Epidermal melanocyte (primary cell): ENCODE data around the gene OR2A5.
"Not testable (repeated sequence)": the region's sequence is repeated elsewhere in the genome, so short reads cannot be mapped to it uniquely, and the experiment has no call there.

ENCODE experiments used
- DNase-seq: peaks from one replicate; pipeline ENCODE4 v3.0.0; 2011; ENCODE audit warnings: low spot score; ENCODE audit not compliant: insufficient read length

The OR2A5 gene

DNA sequence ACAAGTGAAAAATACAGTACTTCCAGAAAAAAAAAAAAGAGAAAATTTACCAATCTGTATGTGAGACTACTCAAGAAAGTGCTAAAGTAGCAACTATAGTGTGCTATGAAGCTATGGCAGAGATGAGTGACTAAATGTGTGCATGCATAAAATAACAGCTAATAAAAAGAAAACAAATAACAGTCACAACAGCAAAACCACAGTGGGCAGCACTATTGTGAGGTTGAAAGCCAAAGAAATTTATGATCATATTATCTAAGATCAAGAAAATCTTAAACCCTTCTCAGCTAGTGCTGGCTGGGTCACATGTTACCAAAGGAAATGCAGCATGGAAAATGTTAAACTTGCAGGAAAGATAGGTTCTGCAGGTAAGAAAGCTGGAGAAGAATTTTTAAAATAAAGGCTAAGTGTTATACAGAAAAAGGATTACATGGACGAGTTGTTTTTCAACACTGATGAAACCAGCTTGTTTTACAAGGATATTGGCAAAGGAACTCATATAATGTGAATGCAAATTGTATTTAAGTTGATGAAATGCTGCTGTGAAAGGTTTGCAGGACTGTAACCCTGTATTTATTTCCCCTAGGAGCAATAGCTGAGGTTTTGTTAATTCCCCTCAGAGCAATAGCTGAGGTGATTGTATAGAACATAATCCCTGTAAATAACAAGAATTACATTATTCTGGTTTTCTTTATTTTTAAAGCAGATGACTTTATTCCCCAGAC, 15.6 kb upstream of the OR2A5 start:
- DNase-seq = no peak

DNA sequence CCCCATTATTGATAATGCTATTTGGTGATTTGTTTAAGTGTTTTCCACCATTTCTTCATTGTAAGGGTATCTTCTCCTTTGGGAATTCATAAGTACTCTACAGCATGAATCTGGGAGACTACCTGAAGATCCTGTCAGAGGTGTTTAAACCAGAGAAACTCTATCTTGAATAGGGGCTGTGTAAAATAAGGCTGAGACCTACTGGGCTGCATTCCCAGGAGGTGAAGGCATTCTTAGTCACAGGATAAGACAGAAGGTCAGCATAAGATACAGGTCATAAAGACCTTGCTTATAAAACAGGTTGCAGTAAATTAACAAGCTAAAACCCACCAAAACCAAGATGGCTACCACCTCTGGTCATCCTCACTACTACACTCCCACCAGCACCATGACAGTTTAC, 13.4 kb upstream of the OR2A5 start:
- no peak for DNase-seq

DNA sequence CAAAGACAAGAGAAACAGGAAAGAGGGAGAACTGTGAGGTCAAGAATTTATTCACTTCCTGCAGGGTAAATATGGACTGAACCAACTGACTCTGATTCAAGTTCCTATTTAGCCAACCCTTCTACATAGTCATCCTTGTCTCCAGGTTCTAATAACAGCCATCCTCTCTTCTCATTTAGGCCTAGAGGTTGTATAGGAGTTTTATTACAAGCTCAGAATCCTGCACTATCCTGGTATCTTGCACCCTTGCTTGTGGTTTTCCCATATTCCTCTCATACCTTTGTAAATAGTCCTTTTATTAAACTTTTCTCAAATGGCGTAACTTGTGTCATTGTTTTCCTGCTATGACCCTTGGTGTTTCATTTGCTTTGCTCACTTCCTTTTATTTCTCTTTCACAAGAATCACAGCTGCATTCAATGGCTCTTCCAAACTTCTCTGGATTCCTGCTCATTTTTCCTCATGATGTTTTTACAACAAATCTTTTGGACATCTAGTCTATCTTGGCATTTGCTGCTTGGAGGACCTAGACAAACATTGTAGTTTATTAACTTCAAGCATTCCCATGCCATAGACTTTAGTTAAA, 12.4 kb upstream of the OR2A5 start:
- DNase-seq = no peak

DNA sequence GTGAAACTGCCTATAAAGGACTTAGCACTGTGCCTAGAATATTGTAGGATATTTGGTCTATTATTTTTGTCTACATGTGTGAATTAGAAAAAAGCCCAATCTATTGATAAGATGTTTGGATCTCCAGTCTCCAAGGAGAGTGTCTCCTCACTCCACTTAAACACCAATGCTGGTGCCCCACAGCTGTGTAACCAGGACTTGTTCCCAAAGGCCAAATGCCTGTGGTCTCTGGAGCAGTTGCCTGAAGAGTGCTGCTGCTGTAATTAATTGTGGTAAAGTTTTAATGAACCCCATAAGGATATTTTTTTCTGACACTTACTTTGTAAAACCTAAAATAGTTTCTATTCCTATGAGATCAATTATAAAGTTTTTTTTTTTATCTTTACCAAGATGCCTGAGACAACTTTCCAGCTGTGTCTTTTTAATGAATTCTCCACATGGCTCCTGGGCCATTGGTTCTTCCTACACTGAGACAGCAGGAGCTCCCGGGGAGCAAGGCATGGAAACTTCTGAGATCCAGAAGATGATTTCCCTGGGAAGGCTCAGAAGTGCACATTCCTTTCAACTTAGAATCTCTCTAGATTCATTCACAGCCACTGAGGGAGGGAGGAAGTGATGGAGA, 11.2 kb upstream of the OR2A5 start:
- DNase-seq = no peak

DNA sequence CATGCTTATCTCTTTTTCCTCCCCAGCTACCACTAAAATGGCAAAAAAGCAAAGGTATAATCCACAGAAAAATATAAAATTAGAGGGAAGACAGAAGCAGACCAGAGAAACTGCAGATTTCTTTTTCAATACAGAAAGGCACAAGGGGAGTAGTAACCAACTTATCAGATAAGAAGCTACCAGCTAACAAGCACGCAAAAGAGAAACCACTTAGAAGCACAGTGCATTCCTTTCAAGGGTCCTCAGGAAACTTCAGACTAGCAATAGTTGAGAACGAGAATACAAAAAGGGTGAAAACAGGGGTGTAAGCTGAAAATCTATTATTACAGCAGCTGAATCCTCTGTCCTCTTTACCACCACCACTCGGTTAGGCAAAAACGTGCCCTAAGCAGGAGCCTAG, 9.9 kb upstream of the OR2A5 start:
- no peak for DNase-seq

DNA sequence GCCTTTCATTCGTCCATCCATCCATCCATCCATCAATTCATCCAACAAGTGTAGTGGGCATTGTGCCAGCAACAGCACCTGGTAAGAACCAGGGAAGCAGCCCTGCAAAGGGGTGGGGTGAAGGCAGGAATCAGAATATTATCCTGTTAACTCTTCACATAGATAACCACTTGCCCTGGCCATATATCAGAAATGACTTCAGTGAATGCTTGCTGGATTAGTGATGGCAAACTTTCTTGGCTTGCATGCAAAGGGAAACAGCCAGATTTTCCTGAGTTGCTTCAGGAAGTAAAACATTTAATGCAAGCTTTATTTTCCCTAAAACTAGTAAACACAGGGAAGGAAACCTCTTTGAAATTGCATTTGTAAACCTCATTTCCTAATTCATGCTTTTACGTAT, 743 bp downstream of the OR2A5 start:
- DNase-seq = no peak

DNA sequence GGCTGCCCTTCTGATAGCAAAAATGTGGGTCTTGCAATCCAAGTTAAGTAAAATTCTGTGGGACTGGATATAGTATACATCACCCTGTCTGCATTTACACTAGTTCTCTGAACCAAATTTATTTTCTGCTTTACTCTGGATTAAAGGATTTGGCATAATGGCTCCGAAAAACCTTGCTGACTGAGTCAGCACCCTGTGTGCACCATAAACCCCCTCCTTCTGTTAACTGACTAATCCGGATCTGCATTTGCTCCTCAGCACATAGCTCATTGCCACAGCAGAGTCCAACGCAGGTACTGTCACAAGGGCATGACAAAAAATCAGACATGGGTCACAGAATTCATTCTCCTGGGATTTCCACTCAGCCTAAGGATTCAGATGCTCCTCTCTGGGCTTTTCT, 1.3 kb downstream of the OR2A5 start:
- no peak for DNase-seq

DNA sequence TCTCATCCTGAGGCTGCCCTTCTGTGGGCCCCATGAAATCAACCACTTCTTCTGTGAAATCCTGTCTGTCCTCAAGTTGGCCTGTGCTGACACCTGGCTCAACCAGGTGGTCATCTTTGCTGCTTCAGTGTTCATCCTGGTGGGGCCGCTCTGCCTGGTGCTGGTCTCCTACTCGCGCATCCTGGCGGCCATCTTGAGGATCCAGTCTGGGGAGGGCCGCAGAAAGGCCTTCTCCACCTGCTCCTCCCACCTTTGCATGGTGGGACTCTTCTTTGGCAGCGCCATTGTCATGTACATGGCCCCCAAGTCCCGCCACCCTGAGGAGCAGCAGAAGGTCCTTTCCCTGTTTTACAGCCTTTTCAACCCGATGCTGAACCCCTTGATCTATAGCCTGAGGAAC, 2.1 kb downstream of the OR2A5 start:
- not testable (repeated sequence) for DNase-seq

DNA sequence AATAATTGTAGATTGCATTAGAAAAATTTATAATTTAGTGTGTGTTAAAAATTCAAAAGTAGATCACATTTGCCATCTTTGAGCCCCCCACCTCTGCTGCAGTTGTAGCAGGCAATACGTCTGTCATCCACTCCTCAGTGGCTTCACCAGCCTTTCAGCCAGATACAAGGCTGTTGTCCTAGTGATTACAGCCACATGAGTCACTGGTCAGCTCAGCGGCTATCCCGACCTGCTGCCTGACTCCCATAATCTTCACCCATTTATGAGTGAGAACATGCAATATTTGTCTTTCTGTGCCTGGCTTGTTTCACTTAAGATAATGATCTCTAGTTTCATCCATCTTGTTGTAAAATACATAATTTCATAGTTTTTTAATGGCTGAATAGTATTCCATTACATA, 9.2 kb downstream of the OR2A5 start:
- no peak for DNase-seq

DNA sequence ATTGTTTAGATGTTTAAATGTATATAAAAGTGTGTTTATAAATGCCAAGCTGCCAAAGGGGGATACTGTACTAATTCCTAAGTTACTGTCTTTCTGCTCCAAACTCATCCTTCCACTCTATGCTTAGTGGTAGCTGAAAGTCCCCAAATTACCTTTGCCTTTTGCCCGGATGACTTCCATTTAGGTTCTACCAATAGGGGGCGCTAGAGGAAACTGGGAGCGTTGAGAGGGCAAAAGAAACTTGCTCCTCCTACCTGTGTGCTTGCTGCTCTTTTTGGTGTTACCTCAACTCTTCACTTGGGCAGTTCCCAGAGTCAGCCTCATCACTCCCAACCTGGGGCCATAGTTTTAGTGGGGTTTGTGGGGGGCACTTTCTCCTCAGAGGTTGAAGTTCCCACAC, 15.0 kb downstream of the OR2A5 start:
- no peak for DNase-seq

DNA sequence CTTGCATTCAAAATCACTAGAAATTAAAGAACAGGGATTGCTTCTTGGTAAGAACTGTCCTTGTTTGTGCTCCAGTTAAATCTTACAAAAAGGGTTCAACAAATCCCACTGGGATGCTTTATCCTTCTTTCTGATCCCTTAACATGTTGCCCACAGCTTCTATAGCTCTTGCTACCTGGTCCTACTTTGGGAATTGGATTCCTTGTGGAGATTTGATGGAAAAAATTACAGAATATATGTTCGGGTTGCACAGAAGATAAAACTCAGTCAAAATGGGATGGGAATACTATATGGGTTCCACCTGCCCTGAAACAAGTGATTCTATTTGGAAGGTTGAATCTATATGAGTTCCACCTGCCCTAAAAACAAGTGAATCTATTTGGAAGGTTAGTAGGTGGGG, 20.8 kb downstream of the OR2A5 start, which contains the start of gene OR2A25:
Gene OR2A25, plus strand, starts transcription at position 301 of the 400 bp plus-strand sequence. CDS start 4,409 bp downstream, outside the sequence.
- no peak for DNase-seq

DNA sequence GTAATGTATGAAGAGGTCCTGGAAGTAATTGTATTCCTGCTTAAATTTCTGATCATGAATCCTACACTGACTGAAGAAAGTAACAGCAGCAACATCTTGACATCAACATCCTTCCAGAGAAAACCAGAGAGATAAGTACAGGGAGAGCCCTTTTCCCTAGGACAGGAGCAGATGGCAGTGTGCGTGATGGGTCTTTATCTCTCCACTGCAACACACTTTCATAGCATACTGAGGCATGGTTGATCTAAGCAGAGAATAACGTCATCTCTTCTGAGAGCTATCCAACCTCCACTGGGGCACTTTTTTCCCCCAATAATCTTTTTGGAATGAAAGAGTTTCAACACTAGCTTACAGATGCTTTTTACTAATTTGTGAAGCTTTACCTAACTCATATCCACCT, 21.2 kb downstream of the OR2A5 start:
- DNase-seq = no peak

DNA sequence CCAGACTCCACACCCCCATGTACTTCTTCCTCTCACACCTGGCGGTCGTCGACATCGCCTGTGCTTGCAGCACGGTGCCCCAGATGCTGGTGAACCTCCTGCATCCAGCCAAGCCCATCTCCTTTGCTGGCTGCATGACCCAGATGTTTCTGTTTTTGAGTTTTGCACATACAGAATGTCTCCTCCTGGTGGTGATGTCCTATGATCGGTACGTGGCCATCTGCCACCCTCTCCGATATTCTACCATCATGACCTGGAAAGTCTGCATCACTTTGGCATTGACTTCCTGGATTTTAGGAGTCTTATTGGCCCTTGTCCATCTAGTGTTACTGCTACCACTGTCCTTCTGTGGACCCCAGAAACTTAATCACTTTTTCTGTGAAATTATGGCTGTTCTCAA, 25.6 kb downstream of the OR2A5 start:
- DNase-seq = no peak

DNA sequence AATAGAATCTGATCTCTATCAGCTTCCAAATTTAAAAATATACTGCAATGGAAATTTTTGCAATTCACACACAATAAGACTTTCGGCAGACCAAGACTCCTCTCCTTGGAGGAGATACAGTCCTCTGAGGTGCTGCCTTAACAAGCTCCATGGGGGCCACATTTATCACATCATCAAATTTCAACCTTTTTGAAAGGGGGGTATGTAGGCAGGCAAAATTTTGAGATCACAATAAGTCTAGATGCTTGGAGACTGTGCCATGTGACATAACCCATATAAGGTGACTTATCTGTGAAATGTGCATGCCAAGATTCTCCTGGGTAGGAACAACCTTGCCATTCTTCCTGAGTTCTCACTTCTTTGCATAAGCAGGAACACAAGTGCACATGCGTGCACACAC, 37.2 kb downstream of the OR2A5 start, which contains the start of gene OR2A12:
Gene OR2A12, plus strand, starts transcription at position 301 of the 400 bp plus-strand sequence. CDS start 8,830 bp downstream, outside the sequence.
- DNase-seq = no peak

DNA sequence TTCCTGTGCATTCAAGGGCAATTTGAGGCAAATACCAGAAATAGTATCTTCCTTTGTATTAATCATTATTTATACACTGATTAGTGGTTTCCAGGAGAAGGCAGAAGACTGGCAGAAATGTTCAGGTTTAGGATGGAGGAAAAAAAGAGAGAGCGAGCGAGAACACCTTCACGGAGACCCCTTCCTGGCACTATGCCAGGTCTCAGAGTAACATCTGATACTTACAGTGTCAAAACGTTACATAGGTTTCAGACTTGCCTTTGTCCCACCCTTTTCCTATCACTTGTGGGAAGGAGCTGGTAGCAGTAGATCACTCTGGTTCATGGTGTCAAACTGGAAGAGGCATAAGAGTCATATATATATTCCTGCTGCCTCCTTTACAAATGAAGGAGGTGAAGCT, 38.0 kb downstream of the OR2A5 start:
- DNase-seq = no peak

DNA sequence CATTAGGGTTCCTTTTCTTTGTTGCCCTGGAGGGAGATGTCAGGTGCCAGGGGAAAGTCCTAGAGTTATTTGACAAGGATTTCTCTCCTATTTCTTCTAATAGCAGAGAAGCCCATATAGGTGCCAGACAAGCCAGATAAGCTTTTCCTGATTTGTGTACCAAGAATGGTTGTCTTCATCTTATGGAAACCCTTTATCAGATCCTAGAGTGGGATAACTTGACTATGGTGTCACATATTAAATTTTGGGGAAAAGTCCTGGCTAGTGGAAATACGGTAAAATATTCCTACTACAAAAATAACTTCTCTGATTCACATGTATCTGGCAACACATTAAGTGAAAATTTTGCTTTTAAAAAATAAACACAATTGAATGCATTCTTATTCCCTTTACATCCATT, 38.5 kb downstream of the OR2A5 start:
- no peak for DNase-seq

DNA sequence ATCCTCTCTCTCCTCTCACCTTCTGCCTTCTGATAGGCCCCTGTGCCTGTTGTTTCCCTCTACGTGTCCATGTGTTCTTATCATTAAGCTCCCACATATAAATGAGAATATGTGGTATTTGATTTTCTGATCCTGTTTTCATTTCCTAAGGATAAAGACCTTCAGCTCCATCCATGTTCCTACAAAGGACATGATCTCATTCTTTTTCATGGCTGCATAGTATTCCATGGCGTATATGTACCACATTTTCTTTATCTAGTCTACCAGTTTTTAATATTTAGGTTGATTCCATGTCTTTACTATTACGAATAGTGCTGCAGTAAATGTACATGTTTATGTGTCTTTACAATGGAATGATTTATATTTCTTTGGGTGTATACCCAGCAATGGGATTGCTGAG, 41.9 kb downstream of the OR2A5 start:
- no peak for DNase-seq

DNA sequence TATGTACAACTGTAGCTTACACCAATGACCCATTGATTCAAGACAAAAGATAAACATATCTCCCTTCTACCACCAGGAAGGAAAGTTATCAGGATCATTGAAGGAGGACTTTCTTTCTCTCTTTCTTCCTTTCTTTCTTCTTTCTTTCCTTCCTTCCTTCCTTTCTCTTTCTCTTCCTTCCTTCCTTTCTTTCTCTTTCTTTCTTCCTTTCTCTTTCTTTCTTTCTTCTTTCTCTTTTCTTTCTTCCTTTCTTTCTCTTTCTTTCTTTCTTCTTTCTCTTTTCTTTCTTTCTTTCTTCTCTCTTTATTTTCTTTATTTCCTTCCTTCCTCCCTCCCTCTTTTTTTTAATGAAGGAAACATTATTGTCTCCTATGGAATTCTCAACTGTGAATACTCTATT, 50.0 kb downstream of the OR2A5 start:
- DNase-seq = no peak

DNA sequence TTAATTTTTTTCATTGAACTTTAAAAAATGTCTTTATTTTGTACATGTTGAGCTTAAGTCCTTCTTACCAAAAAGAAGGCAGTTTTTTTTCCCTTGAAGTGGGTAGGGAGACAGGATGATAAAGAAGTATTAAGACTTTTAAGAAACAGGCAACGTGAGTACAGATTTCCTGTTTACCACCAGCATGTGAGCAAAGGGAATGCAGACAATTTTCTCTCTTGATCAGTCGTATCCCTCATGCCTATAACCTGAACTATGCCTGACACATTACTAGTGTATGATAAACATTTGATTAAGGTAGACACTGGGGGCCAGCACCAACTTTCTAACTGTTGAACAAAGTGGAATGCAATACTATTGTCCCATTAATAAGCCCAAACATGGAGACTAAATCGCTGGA, 51.9 kb downstream of the OR2A5 start:
- no peak for DNase-seq

DNA sequence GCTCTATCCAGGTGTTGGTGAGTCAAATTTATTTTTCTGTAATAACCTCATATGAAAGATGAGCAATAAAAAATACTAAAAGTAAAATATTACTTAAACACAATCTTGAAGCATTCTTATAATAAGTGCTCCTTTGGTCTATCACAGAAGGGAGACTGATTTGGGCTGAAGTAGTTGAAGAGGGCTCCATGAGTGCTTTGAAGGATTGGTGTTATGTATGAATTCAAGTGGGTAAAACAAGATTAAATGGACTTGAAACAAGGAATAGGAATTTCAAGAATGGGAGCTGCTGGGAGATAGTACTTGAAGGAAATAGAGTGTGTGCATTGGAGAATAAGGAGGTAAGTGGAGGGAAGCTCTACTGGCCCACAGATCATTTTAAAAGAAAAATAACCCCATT, 53.3 kb downstream of the OR2A5 start:
- no peak for DNase-seq

DNA sequence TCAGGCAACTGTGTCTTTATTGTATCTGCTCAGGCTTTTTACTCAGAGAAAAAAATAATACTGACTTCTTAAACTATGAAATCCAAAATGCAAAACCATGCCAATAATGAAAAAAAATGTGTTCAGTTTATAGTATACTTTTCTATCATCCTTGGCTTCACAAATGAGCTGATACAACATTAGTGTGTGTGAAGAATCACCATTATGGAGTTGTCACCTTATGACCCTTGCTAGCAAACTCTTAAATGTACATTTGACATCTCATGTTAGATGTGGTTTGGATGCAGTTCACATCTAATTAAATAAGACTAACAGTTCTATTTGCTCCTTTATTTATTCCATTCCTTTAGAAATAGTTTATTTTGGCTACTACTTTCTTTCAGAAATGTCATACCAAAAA, 56.5 kb downstream of the OR2A5 start:
- DNase-seq = no peak
